ENCODE measurements around the gene RALGAPA2. TPM values are rescaled to one million over a fixed set of nuclear protein-coding genes. Genes with fewer than 3 reads are reported as not detected.

Gene RALGAPA2
- total RNA-seq, 2 experiments from 2014 or later, result 21.2 to 21.9 TPM

- Histone ChIP-seq H3K27ac (ENCODE audit: low read depth in 1 of 2, low read length in 2 of 2) (no peak overlapping the region), H3K36me3 (ENCODE audit: insufficient read depth, low read length) (peaks cover 27% of the 10 kb centered on the region), H3K27me3 (ENCODE audit: control insufficient read depth in 1 of 2, insufficient read depth in 2 of 2, low read length in 2 of 2) (no peaks in the 10 kb centered on the region), H3K9me3 (ENCODE audit: control insufficient read depth in 1 of 2, insufficient read depth in 1 of 2, low read length in 2 of 2) (no peaks in the 10 kb centered on the region), H3K4me3 (ENCODE audit: low read length) (no peak overlapping the region), H3K4me1 (ENCODE audit: insufficient read depth, low read length) (no peaks in the 10 kb centered on the region)
- Mint-ChIP-seq H3K27me3 (no peaks in the 10 kb centered on the region), H3K27ac (no peak overlapping the region), H3K36me3 (ENCODE audit: low read depth) (peaks cover 88% of the 10 kb centered on the region), H3K4me3 (no peak overlapping the region), H3K4me1 (ENCODE audit: low read depth) (no peaks in the 10 kb centered on the region), H3K9me3 (no peaks in the 10 kb centered on the region)
- TF ChIP-seq, protein P1, sequence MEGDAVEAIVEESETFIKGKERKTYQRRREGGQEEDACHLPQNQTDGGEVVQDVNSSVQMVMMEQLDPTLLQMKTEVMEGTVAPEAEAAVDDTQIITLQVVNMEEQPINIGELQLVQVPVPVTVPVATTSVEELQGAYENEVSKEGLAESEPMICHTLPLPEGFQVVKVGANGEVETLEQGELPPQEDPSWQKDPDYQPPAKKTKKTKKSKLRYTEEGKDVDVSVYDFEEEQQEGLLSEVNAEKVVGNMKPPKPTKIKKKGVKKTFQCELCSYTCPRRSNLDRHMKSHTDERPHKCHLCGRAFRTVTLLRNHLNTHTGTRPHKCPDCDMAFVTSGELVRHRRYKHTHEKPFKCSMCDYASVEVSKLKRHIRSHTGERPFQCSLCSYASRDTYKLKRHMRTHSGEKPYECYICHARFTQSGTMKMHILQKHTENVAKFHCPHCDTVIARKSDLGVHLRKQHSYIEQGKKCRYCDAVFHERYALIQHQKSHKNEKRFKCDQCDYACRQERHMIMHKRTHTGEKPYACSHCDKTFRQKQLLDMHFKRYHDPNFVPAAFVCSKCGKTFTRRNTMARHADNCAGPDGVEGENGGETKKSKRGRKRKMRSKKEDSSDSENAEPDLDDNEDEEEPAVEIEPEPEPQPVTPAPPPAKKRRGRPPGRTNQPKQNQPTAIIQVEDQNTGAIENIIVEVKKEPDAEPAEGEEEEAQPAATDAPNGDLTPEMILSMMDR (IDR thresholded peaks at IDR 0.05), result no peak
- no peak for ATAC-seq (ENCODE audit: poor library complexity)
- intact Hi-C loops (cut with DNase I, micrococcal nuclease), result no loop called here
- POLR2A ChIA-PET, result no interaction called here
- CTCF ChIA-PET, result no interaction called here
- DNase-seq, result no peak
Observed at GRCh38 chr20:20489648-20490341, 222.6 kb downstream of the RALGAPA2 start.

DNA sequence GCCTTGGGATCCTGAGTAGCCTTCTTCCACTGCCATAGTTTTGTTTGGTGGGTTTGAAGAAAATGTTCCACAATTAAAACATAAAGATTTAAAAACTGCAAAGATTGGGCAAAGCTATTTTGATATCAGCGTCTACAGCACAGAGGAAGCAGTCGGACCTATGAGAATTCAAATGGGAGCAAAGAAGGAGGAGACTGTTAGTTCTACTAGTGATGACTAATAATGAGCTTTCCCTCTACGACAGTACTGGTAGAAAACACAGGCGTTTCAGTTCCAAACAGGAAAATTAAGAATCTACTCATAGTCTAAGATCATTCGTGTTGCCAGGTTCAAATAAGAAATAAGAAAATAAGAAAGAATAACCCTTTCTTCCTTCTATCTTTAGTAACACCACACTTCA is 223.4 kb downstream of the RALGAPA2 start:
- Mint-ChIP-seq H3K9me3 (no peaks in the 10 kb centered on the region), H3K4me1 (ENCODE audit: low read depth) (no peaks in the 10 kb centered on the region), H3K4me3 (no peak overlapping the region), H3K27me3 (no peaks in the 10 kb centered on the region), H3K27ac (no peak overlapping the region), H3K36me3 (ENCODE audit: low read depth) (peaks cover 83% of the 10 kb centered on the region)
- ChIA-PET POLR2A (no interaction called here), CTCF (no interaction called here)
- Histone ChIP-seq H3K9me3 (ENCODE audit: control insufficient read depth in 1 of 2, insufficient read depth in 1 of 2, low read length in 2 of 2) (no peaks in the 10 kb centered on the region), H3K27me3 (ENCODE audit: control insufficient read depth in 1 of 2, insufficient read depth in 2 of 2, low read length in 2 of 2) (no peaks in the 10 kb centered on the region), H3K27ac (ENCODE audit: low read depth in 1 of 2, low read length in 2 of 2) (no peak overlapping the region), H3K4me3 (ENCODE audit: low read length) (no peak overlapping the region), H3K36me3 (ENCODE audit: insufficient read depth, low read length) (peaks cover 22% of the 10 kb centered on the region), H3K4me1 (ENCODE audit: insufficient read depth, low read length) (no peaks in the 10 kb centered on the region)
- TF ChIP-seq, protein P1 (IDR thresholded peaks at IDR 0.05), result no peak
- ATAC-seq (ENCODE audit: poor library complexity), result no peak
- intact Hi-C loops (cut with DNase I, micrococcal nuclease), result no loop called here
- no peak for DNase-seq

GRCh38 chr20:20488388-20488787 is 224.1 kb downstream of the RALGAPA2 start:
- TF ChIP-seq, protein P1 (IDR thresholded peaks at IDR 0.05), result no peak
- H3K4me1 Mint-ChIP-seq (ENCODE audit: low read depth), result no peaks in the 10 kb centered on the region

More at GRCh38 chr20:20488388-20488787, 224.1 kb downstream of the RALGAPA2 start:
- Histone ChIP-seq H3K27me3 (ENCODE audit: control insufficient read depth in 1 of 2, insufficient read depth in 2 of 2, low read length in 2 of 2) (no peaks in the 10 kb centered on the region), H3K27ac (ENCODE audit: low read depth in 1 of 2, low read length in 2 of 2) (no peak overlapping the region), H3K4me3 (ENCODE audit: low read length) (no peak overlapping the region), H3K36me3 (ENCODE audit: insufficient read depth, low read length) (peaks cover 20% of the 10 kb centered on the region), H3K4me1 (ENCODE audit: insufficient read depth, low read length) (no peaks in the 10 kb centered on the region), H3K9me3 (ENCODE audit: control insufficient read depth in 1 of 2, insufficient read depth in 1 of 2, low read length in 2 of 2) (no peaks in the 10 kb centered on the region)
- intact Hi-C loops (cut with DNase I, micrococcal nuclease), result no loop called here
- POLR2A ChIA-PET, result no interaction called here
- DNase-seq (no peak), ATAC-seq (ENCODE audit: poor library complexity) (no peak)
- no peak overlapping the region for H3K27ac Mint-ChIP-seq
- peaks cover 85% of the 10 kb centered on the region for H3K36me3 Mint-ChIP-seq (ENCODE audit: low read depth)
- H3K9me3 Mint-ChIP-seq, result no peaks in the 10 kb centered on the region
- H3K4me3 Mint-ChIP-seq, result no peak overlapping the region
- CTCF ChIA-PET, result no interaction called here
- H3K27me3 Mint-ChIP-seq, result no peaks in the 10 kb centered on the region

All from CD4-positive, alpha-beta T cell (primary cell).